Coronary artery (tissue), 2 donors: ENCODE measurements around the gene MSTN.
A peak's percentile ranks its signal among the peaks of the same experiment; 100 is the strongest.

ENCODE experiments used
- DNase-seq: peaks from one replicate; pipeline ENCODE4 v3.0.0-alpha.2; 2017; ENCODE audit warnings: low spot score
- H3K27ac ChIP-seq, 2 donors: fragments of 200-600 bp; sonication (generic); one replicate each; pipeline ENCODE4 v1.5.1; 2016 to 2019
- H3K4me3 ChIP-seq: fragments of 200-600 bp; sonication (generic); 2 replicates; pipeline ENCODE4 v1.5.1; 2016; ENCODE audit warnings: mild to moderate bottlenecking, moderate library complexity
- CTCF ChIP-seq: fragments of 200-600 bp; sonication (generic); IDR thresholded peaks from one replicate; pipeline ENCODE4 v1.5.1; 2019; ENCODE audit warnings: antibody characterized with exemption

MSTN gene

GRCh38 chr2:190088917-190089316, 26.4 kb upstream of the MSTN start:
- Histone ChIP-seq H3K27ac (no peak overlapping the region), H3K4me3 (no peak overlapping the region)
- no peak for DNase-seq
- peak; percentile 28 for TF ChIP-seq CTCF

GRCh38 chr2:190084704-190085103, 22.2 kb upstream of the MSTN start:
- DNase-seq: no peak
- no peak for TF ChIP-seq CTCF
- Histone ChIP-seq H3K4me3 (no peak overlapping the region), H3K27ac (no peak overlapping the region)

GRCh38 chr2:190082118-190082517, 19.6 kb upstream of the MSTN start:
- Histone ChIP-seq H3K4me3 (no peak overlapping the region), H3K27ac (no peak overlapping the region)
- TF ChIP-seq CTCF: no peak
- no peak for DNase-seq

- Histone ChIP-seq H3K27ac (no peak overlapping the region), H3K4me3 (no peak overlapping the region)
- TF ChIP-seq CTCF: no peak
- DNase-seq: no peak
Observed at GRCh38 chr2:190080527-190081049, 18.1 kb upstream of the MSTN start.

GRCh38 chr2:190079160-190079559, 16.6 kb upstream of the MSTN start:
- Histone ChIP-seq H3K4me3 (no peak overlapping the region), H3K27ac (no peak overlapping the region)
- TF ChIP-seq CTCF: no peak
- no peak for DNase-seq

- no peak overlapping the region for H3K27ac ChIP-seq
- no peak for TF ChIP-seq CTCF
- DNase-seq: no peak
- no peak overlapping the region for H3K4me3 ChIP-seq
Observed at GRCh38 chr2:190075623-190076022, 13.1 kb upstream of the MSTN start.

GRCh38 chr2:190069936-190070696, 7.6 kb upstream of the MSTN start:
- no peak overlapping the region for H3K4me3 ChIP-seq
- DNase-seq: no peak
- no peak for TF ChIP-seq CTCF
- H3K27ac ChIP-seq: no peak overlapping the region
